CD4-positive, alpha-beta T cell treated with Interleukin-6 for 4 hours (primary cell): ENCODE data around the gene BICD2.

Experiments
- DNase-seq: peaks from one replicate; pipeline ENCODE4 v3.0.0-alpha.2; 2020; ENCODE audit warnings: mixed read lengths

BICD2 gene

DNA sequence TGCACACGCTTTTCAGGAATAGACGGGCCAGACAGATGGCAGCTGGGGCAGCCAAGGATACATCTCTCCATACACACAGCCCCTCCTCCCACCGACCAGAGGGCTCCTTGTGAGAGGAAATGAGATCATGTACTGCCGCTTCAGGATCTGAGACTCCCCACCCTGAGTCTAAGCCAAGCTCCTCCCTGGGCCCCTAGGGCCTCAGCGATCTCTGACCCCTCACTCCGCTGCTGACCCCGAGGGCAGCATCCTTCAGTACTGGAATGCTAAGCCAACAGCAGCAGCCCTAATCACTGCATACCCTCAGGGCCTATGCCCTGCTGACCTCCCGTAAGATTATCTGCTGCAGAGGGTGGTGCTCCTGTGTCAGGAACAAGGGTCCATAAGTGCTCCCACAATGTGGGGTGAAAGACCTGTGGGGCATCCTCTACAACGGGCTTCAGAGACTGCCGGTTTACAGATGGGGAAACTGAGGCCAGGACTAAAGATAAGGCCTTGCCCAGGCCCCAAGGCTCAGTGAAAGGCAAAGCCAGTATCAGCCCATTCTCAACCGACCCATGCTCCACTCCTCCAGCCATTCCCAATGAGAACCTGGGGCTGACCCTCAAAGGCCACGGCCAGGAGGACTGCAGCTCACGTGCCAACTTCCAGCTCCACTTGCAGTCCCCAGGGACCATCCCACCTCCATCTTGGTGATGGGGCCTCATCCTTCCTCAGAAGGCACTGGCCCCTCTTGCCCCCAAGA, 37.5 kb downstream of the BICD2 start:
- DNase-seq, result no peak

DNA sequence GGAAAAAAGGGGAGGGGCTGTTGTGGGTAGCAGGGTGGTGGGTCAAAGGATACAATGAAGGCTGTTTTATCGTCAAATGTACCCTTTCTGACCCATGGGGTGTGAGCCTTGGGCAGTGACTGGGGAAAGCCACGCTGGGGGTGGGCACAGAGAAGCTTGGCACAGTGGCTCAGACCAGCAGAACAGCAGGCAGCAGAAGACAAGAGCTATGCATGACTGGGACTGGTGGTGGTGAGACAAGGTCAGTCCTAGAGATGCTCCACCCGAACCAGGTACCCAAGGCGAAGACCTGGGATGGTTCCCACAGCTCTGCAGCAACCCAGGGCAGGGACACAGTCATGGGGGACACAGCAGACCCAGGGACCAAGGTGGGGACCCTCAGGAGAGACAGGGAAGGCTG, 38.3 kb downstream of the BICD2 start:
- DNase-seq, result no peak

DNA sequence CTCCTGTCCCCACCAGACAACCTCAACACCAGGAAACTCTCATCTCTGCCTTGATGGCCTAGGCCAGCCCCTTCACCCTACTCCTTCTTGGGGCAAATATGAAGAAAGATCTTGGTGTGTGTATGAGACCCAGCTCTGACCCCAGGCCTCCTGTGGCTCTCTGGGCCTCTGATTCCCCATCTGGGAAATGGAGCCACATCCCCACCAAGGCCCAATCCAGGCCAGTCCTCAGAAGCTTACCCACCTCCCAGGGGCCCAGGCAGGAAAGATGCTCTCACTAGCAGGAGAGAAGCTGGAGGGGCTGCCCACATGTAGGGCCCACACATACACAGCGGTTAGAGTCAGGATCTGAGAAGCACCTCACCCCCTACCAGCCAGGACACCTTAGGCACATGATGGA, 38.9 kb downstream of the BICD2 start:
- no peak for DNase-seq

GRCh38 chr9:92725266-92725545, 39.4 kb downstream of the BICD2 start:
- no peak for DNase-seq

DNA sequence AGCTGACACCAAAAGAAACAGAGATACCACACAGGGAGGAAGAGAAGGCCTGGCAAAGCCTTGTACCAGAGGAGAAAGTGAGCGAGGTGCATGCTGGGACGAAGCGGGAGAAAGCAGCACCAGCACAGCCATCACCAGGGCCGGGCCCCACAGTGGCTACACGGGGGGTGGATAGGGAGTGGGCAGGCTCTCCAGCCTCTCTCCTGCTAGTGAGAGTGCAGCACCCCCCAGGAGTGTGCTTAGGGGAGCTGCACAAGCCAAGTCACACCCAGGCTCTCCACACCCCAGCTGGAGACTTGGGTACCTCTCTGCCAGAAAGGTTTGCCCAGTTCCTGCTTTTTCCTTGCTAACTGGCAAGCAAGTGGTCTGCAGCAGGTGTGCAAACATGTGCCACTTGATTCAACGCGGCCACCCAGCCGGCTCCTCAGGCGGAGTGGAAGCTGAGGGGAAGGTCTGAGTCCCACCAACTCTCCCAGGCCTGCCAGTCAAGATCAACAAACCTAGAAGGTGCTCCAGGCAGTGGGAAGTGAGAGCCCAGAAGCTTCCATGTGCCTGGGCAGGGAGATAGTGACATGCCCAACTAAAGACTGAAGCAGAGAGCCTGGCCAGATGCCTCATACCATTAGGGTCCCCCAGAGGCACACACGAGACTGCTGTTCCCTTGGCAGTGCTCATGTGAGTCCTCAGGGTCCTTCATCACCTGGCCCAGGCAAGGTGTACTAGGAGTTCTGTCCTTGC, 39.9 kb downstream of the BICD2 start:
- no peak for DNase-seq

- DNase-seq, result no peak
These were observed 40.8 kb downstream of the BICD2 start for GRCh38 chr9:92723801-92724323.

DNA sequence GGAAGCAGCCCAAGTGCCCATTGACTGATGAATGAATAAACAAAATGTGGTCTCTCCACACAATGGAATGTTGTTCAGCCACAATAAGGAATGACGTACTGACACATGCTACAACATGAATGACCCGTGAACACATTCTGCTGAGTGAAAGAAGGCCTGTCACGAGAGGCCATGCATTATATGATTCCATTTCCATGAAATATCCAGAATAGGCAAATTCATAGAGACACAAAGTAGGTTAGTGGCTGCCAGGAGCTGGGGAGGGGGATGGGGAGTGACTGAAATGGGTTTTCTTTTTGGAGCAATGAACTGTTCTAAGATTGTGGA, 41.4 kb downstream of the BICD2 start:
- DNase-seq, result no peak

DNA sequence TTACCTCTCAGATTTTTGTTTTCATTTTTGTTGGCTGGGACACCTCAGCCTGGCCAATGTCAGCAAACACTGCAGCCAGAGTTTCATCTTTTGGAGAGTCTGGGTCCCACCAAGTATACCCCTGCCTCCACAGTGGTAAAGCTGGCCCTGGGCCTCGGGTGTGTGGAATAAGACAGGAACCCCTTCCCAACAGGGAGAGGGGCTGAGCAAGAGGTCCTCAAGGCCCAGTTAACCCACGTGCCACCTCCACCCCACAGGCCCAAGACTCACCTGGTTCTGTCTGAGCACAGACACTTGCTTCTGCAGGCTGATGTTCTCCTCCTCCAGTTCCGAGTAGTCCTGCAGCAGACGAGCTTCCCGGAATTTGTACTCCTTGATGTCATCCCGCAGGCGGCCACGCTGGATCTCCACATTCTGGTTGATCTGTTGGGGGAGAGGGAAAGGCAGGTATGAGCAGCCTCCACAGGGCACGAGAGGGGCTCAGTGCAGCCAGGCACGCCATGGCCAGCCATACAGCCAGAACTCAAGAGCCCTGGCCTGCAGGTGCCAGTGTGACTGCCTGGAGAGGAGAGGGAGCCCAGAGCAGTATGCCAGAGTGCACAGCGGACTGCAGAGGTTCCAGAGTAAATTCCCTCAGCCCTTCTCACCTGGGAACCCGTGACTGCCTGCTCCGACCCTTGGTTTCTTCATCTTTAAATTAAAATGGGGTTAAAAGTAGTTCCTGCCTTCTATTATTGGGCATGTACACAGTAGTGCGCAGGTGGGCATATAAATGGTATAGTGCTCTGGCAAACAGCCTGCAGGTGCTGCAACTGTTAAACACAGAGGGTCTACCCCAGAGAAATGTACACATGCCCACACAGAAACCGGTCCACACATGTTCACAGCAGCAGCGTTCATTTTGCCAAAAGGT, 42.0 kb downstream of the BICD2 start:
- DNase-seq, result no peak

- DNase-seq, result no peak
These were observed 43.1 kb downstream of the BICD2 start for GRCh38 chr9:92721548-92721947.

GRCh38 chr9:92720807-92721535, 43.7 kb downstream of the BICD2 start:
- no peak for DNase-seq

- DNase-seq, result no peak
These were observed 44.3 kb downstream of the BICD2 start for GRCh38 chr9:92720209-92720765.

DNA sequence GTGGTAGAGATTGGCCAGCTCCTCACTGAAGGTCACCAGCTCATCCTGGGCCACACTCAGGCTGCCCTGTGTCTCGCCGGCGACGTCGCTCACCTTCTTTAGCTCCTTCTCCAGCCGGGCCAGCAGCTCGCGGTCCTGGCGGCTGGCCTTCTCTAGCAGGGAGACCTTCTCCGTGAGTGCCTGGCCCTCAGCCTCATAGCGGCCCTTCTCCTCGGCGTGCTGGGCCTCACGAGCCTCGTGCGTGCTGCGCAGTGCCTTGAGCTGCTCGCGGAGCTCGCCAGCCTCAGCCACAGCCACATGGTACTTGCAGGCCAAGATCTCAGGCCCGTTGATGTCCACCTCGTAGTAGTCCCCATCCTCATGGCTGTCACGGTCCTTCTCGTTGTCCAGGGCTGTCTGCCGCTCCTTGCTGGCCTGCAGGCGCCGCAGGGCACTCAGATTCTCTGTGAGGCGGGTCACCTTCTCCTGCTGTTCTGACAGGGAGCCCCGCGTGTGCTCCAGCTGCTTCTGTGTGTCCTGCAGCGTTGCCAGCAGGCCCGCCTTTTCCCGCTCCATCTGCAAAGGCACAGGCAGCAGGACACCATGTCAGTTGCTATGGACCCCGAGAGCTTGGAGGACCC, 45.5 kb downstream of the BICD2 start:
- DNase-seq, result no peak

DNA sequence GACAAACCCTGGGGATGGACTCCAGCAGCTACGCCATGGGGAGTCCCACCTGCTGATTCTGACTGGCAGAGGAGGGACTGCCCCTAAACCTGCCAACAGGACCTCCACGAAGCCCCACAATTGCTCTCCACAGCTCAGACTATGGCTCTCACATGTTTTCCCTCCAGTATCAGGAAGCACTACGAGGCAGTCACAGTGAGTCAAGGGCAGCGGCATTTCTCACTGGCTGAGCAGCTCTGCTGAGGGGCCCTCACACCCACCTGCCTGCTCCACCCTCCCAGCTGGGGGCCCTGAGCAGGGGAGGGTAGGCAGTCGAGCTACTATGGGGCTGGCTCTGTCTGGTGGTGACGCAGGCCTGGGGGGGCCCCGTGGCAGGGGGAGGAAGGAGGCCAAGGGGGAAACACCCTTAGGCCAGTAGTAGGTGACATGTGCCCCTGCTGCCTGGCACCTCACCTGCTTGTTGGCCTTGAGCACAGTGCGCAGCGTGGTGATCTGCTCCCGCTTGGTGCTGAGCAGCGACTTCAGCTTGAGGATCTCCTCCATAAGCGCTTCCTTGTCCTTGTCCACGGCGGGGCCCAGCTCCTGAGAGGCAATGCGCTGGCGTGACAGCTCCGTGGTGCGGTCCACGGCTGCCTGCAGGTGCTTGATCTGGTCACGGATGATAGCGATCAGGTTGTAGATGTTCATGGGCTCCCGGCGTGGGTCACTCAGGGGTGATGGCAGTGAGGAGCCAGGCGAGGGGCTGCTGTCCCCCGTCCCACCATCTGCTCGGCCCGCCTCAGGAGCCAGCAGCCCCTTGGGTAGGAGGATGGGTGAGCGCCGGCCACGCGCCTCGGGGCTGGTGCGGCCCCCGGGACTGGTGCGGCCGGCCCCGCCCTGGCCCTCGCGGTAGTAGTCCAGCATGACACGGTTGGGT, 46.3 kb downstream of the BICD2 start:
- no peak for DNase-seq

- DNase-seq, result no peak
These were observed 47.2 kb downstream of the BICD2 start for GRCh38 chr9:92717201-92718085.

DNA sequence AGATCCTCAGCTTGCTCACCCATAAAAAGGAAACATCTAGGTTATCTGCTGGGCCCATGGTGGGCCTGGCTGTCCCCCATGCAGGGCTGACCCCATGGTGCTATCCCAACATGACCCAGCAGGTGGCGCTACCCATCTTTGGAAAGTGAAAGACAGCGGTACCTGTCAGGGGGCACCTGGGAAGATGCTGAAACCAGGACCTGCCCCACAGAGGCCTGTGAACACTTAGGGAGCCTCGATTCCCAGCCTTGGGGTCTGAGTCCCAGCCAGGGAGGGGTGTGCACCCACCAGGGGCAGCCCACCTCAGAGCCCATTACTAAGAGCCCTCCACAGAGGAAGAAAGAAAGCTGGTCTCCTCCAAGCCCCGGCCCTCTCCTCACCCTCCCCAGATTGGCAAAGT, 48.1 kb downstream of the BICD2 start:
- DNase-seq, result peak; percentile 80

- no peak for DNase-seq
These were observed 49.0 kb downstream of the BICD2 start for GRCh38 chr9:92715488-92716231.

DNA sequence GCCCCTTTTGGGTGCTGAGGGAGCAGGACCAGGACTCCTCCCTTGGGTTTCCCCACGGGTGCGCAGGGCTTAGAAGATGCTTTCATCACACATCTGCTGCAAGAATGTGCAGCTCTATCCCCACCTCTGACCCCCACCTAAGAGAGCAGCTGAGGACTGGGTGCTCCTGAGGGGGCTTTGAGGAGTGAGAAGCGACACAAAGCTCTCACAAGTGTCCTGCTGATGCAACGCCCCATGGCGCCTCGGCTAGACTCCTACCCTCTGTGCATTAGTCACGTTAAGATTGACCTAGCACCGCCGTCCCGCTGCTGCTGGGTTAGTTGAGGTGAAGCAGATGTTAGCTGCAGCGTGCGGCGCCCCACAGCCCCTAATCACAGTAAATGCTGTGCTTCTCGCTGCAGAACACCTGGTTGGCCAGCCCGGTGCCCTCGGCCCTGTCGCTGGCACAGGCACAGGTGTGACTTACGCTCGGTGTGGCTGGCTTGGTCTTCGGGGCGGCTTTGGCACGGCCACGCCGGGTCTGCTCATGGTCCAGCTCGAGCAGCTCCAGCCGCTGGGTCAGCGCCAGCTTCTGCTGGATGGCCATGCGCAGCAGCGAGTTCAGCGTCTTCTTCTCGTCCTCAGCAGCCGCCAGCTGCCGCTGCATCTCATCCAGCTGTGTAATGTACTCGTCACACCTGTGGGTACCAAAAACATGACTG, 49.7 kb downstream of the BICD2 start:
- no peak for DNase-seq

DNA sequence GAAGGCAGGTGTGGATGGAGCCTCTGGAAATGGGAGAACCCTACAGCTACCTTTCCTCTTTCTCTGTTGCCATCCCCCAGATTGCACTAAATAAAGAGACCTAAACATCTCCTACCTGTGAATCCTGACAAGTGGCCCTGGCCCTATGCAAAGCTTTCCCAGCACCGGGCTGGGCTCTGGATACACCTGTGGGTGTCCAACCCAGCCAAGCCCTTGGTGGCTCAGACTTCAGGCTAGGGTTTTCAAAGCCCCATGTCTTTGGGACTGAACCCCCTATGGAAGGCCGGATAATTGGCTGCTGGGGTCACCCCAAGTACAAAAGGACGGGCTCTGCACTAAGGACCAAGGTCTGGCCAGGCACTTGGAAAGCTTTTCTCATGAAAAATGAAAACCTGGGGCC, 50.6 kb downstream of the BICD2 start:
- no peak for DNase-seq

DNA sequence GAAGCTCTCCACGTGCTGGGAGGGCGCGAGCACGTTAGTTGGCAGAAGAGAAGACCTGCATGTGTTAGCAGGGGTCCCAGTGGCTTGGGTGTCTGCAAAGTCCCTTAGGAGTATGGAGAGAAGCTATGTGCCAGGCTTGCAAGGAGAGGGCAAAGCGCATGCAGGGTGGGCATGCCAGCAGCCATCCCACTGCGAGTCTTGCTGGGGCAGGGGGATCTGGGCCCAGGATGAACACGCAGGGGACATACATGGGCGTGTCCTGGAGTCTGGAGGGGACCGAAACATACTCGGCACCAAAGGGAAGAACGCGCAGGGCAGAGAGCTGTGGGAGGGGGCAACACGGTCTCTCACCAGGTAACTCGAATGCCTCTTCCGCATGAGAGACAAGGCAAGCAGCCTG, 51.1 kb downstream of the BICD2 start:
- no peak for DNase-seq
